GM19463 (cell line): ENCODE measurements around the gene RBMXL3.
"Not testable (repeated sequence)": the region's sequence is repeated elsewhere in the genome, so short reads cannot be mapped to it uniquely, and the experiment has no call there.

Experiments
- ATAC-seq: cut with Tn5 transposase; IDR thresholded peaks from one replicate; pipeline ENCODE4 v1.9.1; 2021; ENCODE audit warnings: mild to moderate bottlenecking, moderate library complexity; ENCODE audit not compliant: unreplicated experiment

RBMXL3 gene

DNA sequence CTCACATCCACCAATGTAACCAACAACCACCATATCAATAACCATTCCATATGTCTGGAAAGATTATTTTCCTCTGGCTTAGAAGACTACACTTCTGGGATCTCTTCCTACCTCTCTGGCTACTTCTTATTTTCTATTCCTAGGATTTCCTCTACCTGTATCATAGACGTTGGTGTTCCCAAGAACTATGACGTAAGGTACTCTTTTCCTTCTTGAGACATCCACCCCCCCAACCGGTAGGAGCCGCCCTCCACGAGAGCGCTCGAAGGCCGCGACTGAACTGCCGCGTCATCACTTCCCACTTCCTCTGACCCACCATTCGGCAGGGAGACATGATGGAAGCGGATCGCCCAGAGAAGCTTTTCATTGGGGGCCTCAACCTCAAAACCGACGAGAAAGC lies at the start of gene RBMXL3:
TSS of gene RBMXL3 (plus strand) at position 301 of the 400 bp plus-strand sequence. CDS start at position 333, 32 bp downstream.
- ATAC-seq: no peak

- ATAC-seq: no peak
Observed at GRCh38 chrX:115142057-115142456, 47.2 kb upstream of the RBMXL3 start.

DNA sequence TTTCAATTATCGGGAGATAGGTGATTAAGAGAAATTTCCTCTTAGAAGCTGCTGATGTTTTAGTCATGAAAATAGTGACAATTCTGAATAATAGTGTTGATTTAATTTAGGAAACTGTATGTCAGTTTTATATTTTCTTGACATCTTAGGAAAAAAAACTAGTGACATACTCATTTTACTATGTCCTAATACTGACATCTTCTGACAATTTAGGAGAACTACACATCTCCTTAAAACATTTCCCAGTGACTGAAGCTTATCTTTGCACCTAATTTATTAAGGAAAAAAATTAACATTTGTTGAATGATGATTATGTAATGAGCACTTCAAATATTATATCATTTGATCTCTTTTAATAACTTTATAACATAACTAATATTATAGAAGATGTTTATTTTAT lies 42.0 kb upstream of the RBMXL3 start:
- no peak for ATAC-seq

GRCh38 chrX:115173181-115173580 lies 16.0 kb upstream of the RBMXL3 start:
- ATAC-seq: no peak

- no peak for ATAC-seq
Observed at GRCh38 chrX:115174548-115174947, 14.7 kb upstream of the RBMXL3 start.

GRCh38 chrX:115177932-115178331 lies 11.3 kb upstream of the RBMXL3 start:
- no peak for ATAC-seq

DNA sequence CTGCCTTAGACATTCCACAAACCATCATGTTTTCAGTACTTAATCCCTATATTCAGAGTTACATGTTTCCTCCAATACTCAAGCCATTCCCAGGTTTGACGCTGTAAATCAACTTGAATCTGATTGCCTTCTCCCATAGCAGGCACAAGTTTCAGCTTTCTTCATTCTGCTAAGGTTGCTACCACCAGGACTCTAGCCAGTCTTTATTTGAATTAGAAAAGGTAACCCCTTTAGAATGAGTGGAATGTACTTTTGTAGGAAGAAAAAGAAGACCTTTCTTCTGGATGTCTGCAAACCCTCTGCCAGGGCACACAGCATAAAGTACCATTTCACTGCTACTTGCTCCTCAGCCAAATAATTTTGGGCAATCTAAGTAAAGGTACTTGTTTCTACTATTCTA lies 10.7 kb upstream of the RBMXL3 start:
- no peak for ATAC-seq

- ATAC-seq: no peak
Observed at GRCh38 chrX:115183980-115184379, 5.2 kb upstream of the RBMXL3 start.

- no peak for ATAC-seq
Observed at GRCh38 chrX:115189646-115190635, 731 bp downstream of the RBMXL3 start.

DNA sequence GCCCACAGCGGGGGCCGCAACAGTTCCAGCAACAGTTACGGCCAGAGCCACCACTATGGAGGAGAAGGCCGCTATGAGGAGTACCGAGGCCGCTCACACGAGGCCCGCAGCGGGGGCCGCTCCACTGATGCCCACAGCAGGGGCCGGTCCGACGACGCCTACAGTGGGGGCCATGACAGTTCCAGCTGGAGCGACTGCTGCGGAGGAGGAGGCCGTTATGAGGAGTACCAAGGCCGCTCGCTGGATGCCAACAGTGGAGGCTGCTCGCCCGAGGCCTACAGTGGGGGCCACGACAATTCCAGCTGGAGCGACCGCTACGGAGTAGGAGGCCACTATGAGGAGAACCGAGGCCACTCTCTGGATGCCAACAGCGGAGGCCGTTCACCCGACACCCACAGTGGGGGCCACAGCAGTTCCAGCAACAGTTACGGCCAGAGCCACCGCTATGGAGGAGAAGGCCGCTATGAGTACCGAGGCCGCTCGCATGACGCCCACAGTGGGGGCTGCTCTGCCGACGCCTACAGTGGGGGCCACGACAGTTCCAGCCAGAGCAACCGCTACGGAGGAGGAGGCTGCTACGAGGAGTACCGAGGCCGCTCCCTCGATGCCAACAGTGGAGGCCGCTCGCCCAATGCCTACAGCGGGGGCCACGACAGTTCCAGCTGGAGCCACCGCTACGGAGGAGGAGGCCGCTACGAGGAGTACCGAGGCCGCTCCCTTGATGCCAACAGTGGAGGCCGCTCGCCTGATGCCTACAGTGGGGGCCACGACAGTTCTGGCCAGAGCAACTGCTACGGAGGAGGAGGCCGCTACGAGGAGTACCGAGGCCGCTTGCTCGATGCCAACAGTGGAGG lies 1.7 kb downstream of the RBMXL3 start:
- ATAC-seq: no peak

DNA sequence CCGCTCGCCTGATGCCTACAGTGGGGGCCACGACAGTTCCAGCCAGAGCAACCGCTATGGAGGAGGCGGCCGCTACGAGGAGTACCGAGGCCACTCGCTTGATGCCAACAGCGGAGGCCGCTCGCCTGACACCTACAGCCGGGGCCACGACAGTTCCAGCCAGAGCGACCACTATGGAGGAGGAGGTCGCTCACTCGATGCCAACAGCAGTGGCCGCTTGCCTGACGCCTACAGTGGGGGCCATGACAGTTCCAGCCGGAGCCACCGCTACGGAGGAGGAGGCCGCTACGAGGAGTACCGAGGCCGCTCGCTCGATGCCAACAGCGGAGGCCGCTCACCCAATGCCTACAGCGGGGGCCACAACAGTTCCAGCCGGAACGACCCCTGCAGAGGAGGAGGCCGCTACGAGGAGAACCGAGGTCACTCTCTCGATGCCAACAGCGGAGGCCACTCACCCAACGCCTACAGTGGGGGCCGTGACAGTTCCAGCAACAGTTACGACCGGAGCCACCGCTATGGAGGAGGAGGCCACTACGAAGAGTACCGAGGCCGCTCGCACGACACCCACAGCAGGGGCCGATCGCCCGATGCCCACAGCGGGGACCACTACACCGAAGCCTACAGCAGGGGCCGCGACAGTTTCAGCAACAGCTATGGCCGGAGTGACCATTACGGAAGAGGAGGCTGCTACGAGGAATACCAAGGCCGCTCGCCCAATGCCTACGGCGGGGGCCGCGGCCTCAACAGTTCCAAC lies 2.5 kb downstream of the RBMXL3 start:
- ATAC-seq: no peak

- no peak for ATAC-seq
Observed at GRCh38 chrX:115192244-115192700, 3.1 kb downstream of the RBMXL3 start.

- ATAC-seq: no peak
Observed at GRCh38 chrX:115204040-115204439, 14.8 kb downstream of the RBMXL3 start.

DNA sequence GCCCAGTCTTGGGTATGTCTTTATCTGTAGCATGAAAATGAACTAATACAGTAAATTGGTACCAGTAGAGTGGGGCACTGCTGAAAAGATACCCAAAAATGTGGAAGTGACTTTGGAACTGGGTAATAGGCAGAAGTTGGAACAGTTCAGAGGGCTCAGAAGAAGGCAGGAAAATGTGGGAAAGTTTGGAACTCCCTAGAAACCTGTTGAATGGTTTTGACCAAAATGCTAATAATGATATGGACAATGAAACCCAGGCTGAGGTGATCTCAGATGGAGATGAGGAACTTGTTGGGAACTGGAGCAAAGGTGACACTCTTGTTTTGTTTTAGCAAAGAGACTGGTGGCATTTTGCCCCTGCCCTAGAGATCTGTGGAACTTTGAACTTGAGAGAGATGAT lies 20.3 kb downstream of the RBMXL3 start:
- ATAC-seq: not testable (repeated sequence)

DNA sequence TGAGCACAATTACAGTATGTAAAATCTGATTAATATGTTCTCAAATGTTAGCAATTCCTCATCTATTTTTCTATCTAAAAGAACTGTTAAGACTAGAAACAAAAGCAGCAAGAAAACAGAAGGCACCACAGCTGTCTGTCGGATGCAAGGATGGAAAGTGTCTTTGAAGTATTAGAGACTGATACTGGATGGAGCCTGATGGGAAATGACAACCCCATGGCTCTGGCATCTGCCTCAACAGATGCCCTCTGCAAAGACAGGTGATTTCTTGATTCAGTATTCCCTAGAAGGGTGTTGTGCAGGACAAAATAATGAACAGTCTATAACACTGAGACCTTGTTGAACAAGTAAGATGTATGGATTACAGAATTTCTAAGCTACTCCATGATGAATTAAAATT lies 24.9 kb downstream of the RBMXL3 start:
- no peak for ATAC-seq

GRCh38 chrX:115214605-115215004 lies 25.4 kb downstream of the RBMXL3 start:
- ATAC-seq: no peak

DNA sequence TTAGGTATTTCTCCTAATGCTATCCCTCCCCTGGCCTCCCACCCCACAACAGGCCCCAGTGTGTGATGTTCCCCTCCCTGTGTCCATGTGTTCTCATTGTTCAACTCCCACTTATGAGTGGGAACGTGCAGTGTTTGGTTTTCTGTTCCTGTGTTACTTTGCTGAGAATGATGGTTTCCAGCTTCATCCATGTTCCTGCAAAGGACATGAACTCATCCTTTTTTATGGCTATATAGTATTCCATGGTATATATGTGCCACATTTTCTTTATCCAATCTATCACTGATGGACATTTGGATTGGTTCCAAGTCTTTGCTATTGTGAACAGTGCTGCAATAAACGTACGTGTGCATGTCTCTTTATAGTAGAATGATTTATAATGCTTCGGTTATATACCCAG lies 28.1 kb downstream of the RBMXL3 start:
- not testable (repeated sequence) for ATAC-seq

- no peak for ATAC-seq
Observed at GRCh38 chrX:115226929-115227328, 37.7 kb downstream of the RBMXL3 start.

DNA sequence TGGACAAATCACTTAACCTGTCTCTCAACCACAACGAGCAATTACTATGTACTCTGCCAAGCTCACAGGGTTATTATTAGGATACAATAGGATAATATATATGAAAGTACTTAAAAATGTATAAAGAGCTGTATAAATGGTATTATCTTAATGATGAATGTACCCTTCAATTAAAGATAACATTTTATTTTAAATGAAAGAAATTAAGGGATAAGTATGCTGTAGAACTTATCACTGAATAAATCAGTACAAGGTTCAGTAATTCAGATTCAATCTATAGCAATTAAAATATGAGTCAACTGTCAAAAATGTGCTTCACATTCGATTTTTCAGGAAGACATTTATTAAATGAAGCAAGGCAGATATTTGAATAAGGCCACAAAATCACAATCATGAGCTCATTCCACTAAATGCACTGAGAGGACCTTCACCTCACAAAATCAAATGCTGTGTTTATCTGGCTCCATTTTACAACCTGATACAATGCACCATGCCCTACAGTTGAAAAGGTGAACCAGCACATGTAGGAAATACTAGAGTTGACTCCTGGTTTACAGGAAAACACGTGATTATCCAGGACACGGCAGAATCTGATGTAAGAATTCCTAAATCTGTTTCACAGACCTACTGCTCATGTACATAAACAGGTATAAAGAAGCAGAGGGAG lies 40.3 kb downstream of the RBMXL3 start:
- no peak for ATAC-seq

DNA sequence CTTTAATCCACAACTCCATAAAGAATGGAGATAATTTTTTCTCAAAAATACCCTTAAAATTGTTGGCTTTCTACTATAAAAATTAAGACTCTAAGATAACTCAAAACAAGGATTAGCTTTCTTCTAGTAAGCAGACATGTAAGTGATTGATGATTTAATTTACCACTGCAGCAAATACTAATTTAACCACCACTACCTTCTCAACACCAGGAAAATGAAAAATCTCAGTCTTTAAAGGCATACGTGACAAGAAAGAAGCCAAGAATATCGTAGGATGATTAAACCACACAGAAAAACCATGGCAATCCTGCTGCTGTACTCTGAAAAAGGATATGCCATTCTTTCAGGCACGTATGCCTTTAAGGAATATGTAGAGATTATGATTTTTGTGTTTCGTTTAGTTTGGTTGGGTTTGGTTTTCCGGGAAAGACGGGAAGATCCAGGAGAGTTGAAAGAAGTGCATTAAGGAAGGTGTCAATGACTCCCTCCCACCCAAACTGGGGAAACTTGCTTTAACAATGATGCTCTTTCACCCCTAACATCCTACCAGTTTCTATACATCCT lies 43.8 kb downstream of the RBMXL3 start:
- ATAC-seq: no peak
